GM12878 (cell line): ENCODE results near the gene ZNF804B. TPM values are rescaled to one million over a fixed set of nuclear protein-coding genes. Genes with fewer than 3 reads are reported as not detected.

Experiments
- ATAC-seq: fragments of 200-7000 bp; cut with Tn5 transposase; 3 replicates; pipeline ENCODE4 v1.9.1; 2020; ENCODE audit warnings: mild to moderate bottlenecking, moderate library complexity
- BruUV-seq: library from RNA; stranded (reverse); fragments of 400-500 nt; replicated peaks from 2 replicates; lab custom pipeline; 2021; lab: Mats Ljungman, UMichigan
- CTCF ChIA-PET: fragments of 300-600 bp; sonication (Branson Sonifier 250); formaldehyde crosslinking; extraction: SDS; loops from one replicate; lab custom pipeline; 2021; ENCODE audit warnings: inconsistent platforms; lab: Yijun Ruan, JAX
- POLR2A ChIA-PET: fragments of 350-600 bp; formaldehyde crosslinking; extraction: SDS; loops from one replicate; lab custom pipeline; 2021; ENCODE audit warnings: inconsistent platforms; lab: Charles Lee
- RAD21 ChIA-PET: fragments of 300-600 bp; sonication (Branson Sonifier 250); formaldehyde crosslinking; loops from one replicate; lab custom pipeline; 2023; ENCODE audit warnings: antibody characterized with exemption; ENCODE audit not compliant: unreplicated experiment; lab: Charles Lee
- SMC1A ChIA-PET: fragments of 300-600 bp; sonication (Branson Sonifier 250); formaldehyde crosslinking; loops from one replicate; lab custom pipeline; 2023; ENCODE audit not compliant: unreplicated experiment, uncharacterized antibody; lab: Charles Lee
- DNase-seq: peaks from one replicate; pipeline ENCODE4 v3.0.0-alpha.2; 2011; ENCODE audit warnings: low read depth, low spot score
- FAIRE-seq: peaks from 3 replicates; lab custom pipeline; 2011; peaks lifted over from hg19 to GRCh38; lab: Jason Lieb, UNC
- H2AFZ ChIP-seq: 2 replicates; pipeline ENCODE4 v1.6.0; 2011; ENCODE audit warnings: low read depth, low read length, control low read depth; ENCODE audit not compliant: control insufficient read depth
- H3K27ac ChIP-seq: 2 replicates; pipeline ENCODE4 v1.5.1; 2011; ENCODE audit warnings: control low read depth; ENCODE audit not compliant: control insufficient read depth, insufficient read depth
- H3K27me3 ChIP-seq, 2 experiments: replicated peaks in 1 of 2; 2 replicates each; pipeline versions ENCODE4 v1.6.0 to v1.6.1; 2011; ENCODE audit warnings: low read length in 1 of 2; ENCODE audit not compliant: control insufficient read depth in 2 of 2, insufficient read depth in 2 of 2
- H3K36me3 ChIP-seq, 2 experiments: 2 replicates each; pipeline ENCODE4 v1.5.1; 2011; ENCODE audit warnings: low read length in 1 of 2; ENCODE audit not compliant: control insufficient read depth in 2 of 2, insufficient read depth in 2 of 2
- H3K4me1 ChIP-seq: 2 replicates; pipeline ENCODE4 v1.6.1; 2011; ENCODE audit warnings: mild to moderate bottlenecking, low read length, moderate library complexity, mixed read lengths; ENCODE audit not compliant: control insufficient read depth, insufficient read depth
- H3K4me2 ChIP-seq: 2 replicates; pipeline ENCODE4 v1.6.0; 2011; ENCODE audit warnings: control low read depth; ENCODE audit not compliant: control insufficient read depth, insufficient read depth
- H3K4me3 ChIP-seq: fragments of 200-600 bp; sonication (generic); 2 replicates; pipeline ENCODE4 v1.5.1; 2016
- H3K79me2 ChIP-seq: 2 replicates; pipeline ENCODE4 v1.6.0; 2011; ENCODE audit warnings: low read length; ENCODE audit not compliant: control insufficient read depth, insufficient read depth
- H3K9ac ChIP-seq: 2 replicates; pipeline ENCODE4 v1.8.0; 2011; ENCODE audit warnings: low read length, control low read depth, mixed read lengths; ENCODE audit not compliant: control insufficient read depth, insufficient read depth
- H3K9me3 ChIP-seq: replicated peaks from 3 replicates; pipeline ENCODE4 v1.5.1; 2011; ENCODE audit warnings: mild to moderate bottlenecking, low read length; ENCODE audit not compliant: control insufficient read depth, insufficient read depth
- H4K20me1 ChIP-seq: 2 replicates; pipeline ENCODE4 v1.6.0; 2011; ENCODE audit not compliant: control insufficient read depth, insufficient read depth
- MEF2B ChIP-seq: fragments of 450-650 bp; IDR thresholded peaks from 2 replicates; pipeline ENCODE4 v1.6.1; 2018; ENCODE audit warnings: mild to moderate bottlenecking, moderate library complexity; ENCODE audit not compliant: partially characterized antibody, poor library complexity, severe bottlenecking
- MLLT1 ChIP-seq: fragments of 450-650 bp; IDR thresholded peaks from 2 replicates; pipeline ENCODE4 v1.6.1; 2016; ENCODE audit warnings: mild to moderate bottlenecking
- NFIC ChIP-seq: IDR thresholded peaks from 2 replicates; pipeline ENCODE4 v1.6.1; 2012; ENCODE audit warnings: low read depth, mild to moderate bottlenecking, inconsistent platforms, low read length, moderate library complexity
- POLR2A ChIP-seq: IDR thresholded peaks from 2 replicates; pipeline ENCODE4 v1.6.1; 2011; ENCODE audit warnings: low read depth, mild to moderate bottlenecking, low read length
- POLR2AphosphoS2 ChIP-seq: IDR thresholded peaks from 2 replicates; pipeline ENCODE4 v1.6.1; 2011; ENCODE audit warnings: low read depth, mild to moderate bottlenecking, low read length, improper control_type of control experiment, moderate library complexity
- SIN3A ChIP-seq: IDR thresholded peaks from 2 replicates; pipeline ENCODE4 v1.6.1; 2012; ENCODE audit warnings: low read depth, low read length, improper control_type of control experiment
- SMAD1 ChIP-seq: fragments of 450-650 bp; IDR thresholded peaks from 2 replicates; pipeline ENCODE4 v1.6.1; 2018; ENCODE audit warnings: mild to moderate bottlenecking, low read depth; ENCODE audit not compliant: partially characterized antibody
- TCF12 ChIP-seq: IDR thresholded peaks from 2 replicates; pipeline ENCODE4 v1.6.1; 2011; ENCODE audit warnings: low read depth, mild to moderate bottlenecking, low read length
- WGBS: methylation state at CpG from one replicate; pipeline ENCODE4 v1.1.6; 2016; ENCODE audit warnings: low lambda C conversion rate; ENCODE audit not compliant: insufficient replicate concordance, insufficient coverage; ENCODE audit errors: missing lambda C conversion rate; 5-methylcytosine and 5-hydroxymethylcytosine counted together
- in situ Hi-C: fragments of 300-500 bp; cut with MboI; formaldehyde crosslinking; loops from 9 replicates; pipeline ENCODE4 v1.14.3; 2018; ENCODE audit warnings: mixed read lengths
- intact Hi-C: fragments of 100-400 bp; cut with micrococcal nuclease; formaldehyde crosslinking; loops from one replicate; pipeline ENCODE4 v1.14.2; 2022; ENCODE audit not compliant: unreplicated experiment
- polyA plus RNA-seq, 11 experiments: library from polyadenylated mRNA; depleted of rRNA in 4 of 11; unstranded in 6 of 11; stranded (reverse) in 5 of 11; fragments of >200 nt; fragmentation: Nextera tagmentation in 4 of 11; fragmentation: Illumina TruSeq in 1 of 11; extraction: Ambion mirVana in 4 of 11; extraction: Trizol in 1 of 11; gene quantifications; 1 replicate in 1 of 11; 2 replicates in 10 of 11; pipeline versions ENCODE4 v1.2.1 to v1.2.3, GENCODE V29; 2011 to 2016; ENCODE audit warnings: inconsistent platforms in 2 of 11, missing spikeins in 2 of 11, low read depth in 1 of 11
- total RNA-seq, 4 experiments: library from RNA; depleted of rRNA in 3 of 4; stranded (reverse); fragments of >200 nt in 3 of 4; fragmentation: Illumina TruSeq in 1 of 4; extraction: Trizol in 1 of 4; gene quantifications; 2 replicates each; pipeline versions ENCODE4 v1.2.1 to v1.2.3, GENCODE V29; 2013 to 2021
- TF ChIP-seq, protein P1 (sequence below): IDR thresholded peaks from 2 replicates; pipeline ENCODE4 v1.6.1; 2011; ENCODE audit warnings: borderline replicate concordance, low read depth, mild to moderate bottlenecking, moderate library complexity, mixed read lengths, low read length; ENCODE audit not compliant: insufficient read depth; ENCODE audit errors: extremely low read length
- TF ChIP-seq, protein P2 (sequence below): IDR thresholded peaks from 2 replicates; pipeline ENCODE4 v1.6.1; 2011; ENCODE audit warnings: low read depth, mild to moderate bottlenecking, low read length, moderate library complexity, borderline replicate concordance; ENCODE audit errors: extremely low read depth

Gene ZNF804B
- total and polyA plus RNA-seq, 10 of the 15 experiments (the other 5 are each of a cell fraction or from before 2014, with no cell fraction given), result not detected

DNA sequence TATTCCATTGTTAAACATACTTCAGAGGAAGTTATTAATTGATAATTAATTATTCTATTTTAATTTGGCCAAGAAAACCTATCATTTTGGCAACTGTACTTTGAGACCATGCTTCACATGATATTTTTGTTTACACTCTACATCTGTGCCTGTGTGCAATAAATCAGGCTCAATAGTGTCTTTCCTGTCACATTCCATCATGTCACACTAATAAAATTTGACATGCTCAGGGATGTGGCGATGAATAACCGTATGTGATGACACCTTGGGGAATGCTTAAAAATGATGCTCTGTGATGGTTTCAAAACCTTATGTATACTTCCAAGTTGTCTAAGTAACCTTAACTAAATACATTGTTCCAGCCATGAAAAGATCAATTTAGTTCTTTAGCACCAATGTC, 400.6 kb downstream of the ZNF804B start:
- H3K9ac ChIP-seq, result no peak overlapping the region
- DNase-seq, result no peak
- no peaks in the 10 kb centered on the region for H4K20me1 ChIP-seq
- 81% methylated on average over 2 of the region's 2 CpGs for WGBS
- no peak overlapping the region for H2AFZ ChIP-seq
- H3K4me3 ChIP-seq, result no peak overlapping the region
- no peaks in the 10 kb centered on the region for H3K27me3 ChIP-seq
- intact Hi-C loops (no loop called here), in situ Hi-C loops (no loop called here)
- H3K4me2 ChIP-seq, result no peak overlapping the region
- FAIRE-seq, result no peak
- no peaks in the 10 kb centered on the region for H3K4me1 ChIP-seq
- H3K9me3 ChIP-seq, result no peaks in the 10 kb centered on the region
- ChIA-PET POLR2A (no interaction called here), CTCF (interaction anchor here (1.2 kb wide), 1 partner anchor 13 kb away, joined by 3 read pairs; no protein-coding TSS in a partner anchor), SMC1A (no interaction called here), RAD21 (no interaction called here)
- no peaks in the 10 kb centered on the region for H3K36me3 ChIP-seq
- H3K79me2 ChIP-seq, result no peaks in the 10 kb centered on the region
- ATAC-seq, result no peak
- no peak overlapping the region for H3K27ac ChIP-seq
- TF ChIP-seq MEF2B (no peak), POLR2AphosphoS2 (no peak), TCF12 (no peak), SIN3A (no peak)
- TF ChIP-seq, protein P1, sequence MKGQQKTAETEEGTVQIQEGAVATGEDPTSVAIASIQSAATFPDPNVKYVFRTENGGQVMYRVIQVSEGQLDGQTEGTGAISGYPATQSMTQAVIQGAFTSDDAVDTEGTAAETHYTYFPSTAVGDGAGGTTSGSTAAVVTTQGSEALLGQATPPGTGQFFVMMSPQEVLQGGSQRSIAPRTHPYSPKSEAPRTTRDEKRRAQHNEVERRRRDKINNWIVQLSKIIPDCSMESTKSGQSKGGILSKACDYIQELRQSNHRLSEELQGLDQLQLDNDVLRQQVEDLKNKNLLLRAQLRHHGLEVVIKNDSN, result no peak
- no TSS peak for BruUV-seq

GRCh38 chr7:89165421-89165820, 405.9 kb downstream of the ZNF804B start:
- Histone ChIP-seq H3K9ac (no peak overlapping the region), H3K27me3 (no peaks in the 10 kb centered on the region), H3K4me1 (no peaks in the 10 kb centered on the region), H3K79me2 (no peaks in the 10 kb centered on the region), H2AFZ (no peak overlapping the region), H3K9me3 (no peaks in the 10 kb centered on the region), H4K20me1 (no peaks in the 10 kb centered on the region), H3K4me2 (no peak overlapping the region), H3K36me3 (no peaks in the 10 kb centered on the region), H3K27ac (no peak overlapping the region), H3K4me3 (no peak overlapping the region)
- no TSS peak for BruUV-seq
- in situ Hi-C loops (no loop called here), intact Hi-C loops (no loop called here)
- 16% methylated on average over 3 of the region's 3 CpGs for WGBS
- DNase-seq (no peak), FAIRE-seq (no peak), ATAC-seq (no peak)
- ChIA-PET POLR2A (no interaction called here), SMC1A (no interaction called here), CTCF (no interaction called here), RAD21 (no interaction called here)
- TF ChIP-seq MLLT1 (no peak), POLR2A (no peak), NFIC (no peak), SMAD1 (no peak)
- TF ChIP-seq, protein P2, sequence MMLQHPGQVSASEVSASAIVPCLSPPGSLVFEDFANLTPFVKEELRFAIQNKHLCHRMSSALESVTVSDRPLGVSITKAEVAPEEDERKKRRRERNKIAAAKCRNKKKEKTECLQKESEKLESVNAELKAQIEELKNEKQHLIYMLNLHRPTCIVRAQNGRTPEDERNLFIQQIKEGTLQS, result no peak
